Adrenal gland (tissue), 12 donors: ENCODE data around the gene YWHAE. TPM values are rescaled to one million over a fixed set of nuclear protein-coding genes. Genes with fewer than 3 reads are reported as not detected.
A peak's percentile ranks its signal among the peaks of the same experiment; 100 is the strongest.

ENCODE experiments used
- DNase-seq, 7 donors: peaks; one replicate each; pipeline ENCODE4 v3.0.0-alpha.2; 2019 to 2020
- H3K27ac ChIP-seq, 5 donors: fragments of 200-600 bp; sonication (generic) in 4 of 5; 1 replicate in 3 of 5; 2 replicates in 2 of 5; pipeline versions ENCODE4 v1.5.1 to v1.8.0; 2016 to 2020; ENCODE audit warnings: mild to moderate bottlenecking in 1 of 5
- H3K27me3 ChIP-seq: fragments of 200-600 bp; 2 replicates; pipeline ENCODE4 v1.8.0; 2021
- H3K36me3 ChIP-seq, 2 donors: fragments of 200-600 bp; replicated peaks in 1 of 2; 1 replicate in 1 of 2; 2 replicates in 1 of 2; pipeline versions ENCODE4 v1.5.1 to v1.8.0; 2018 to 2022
- H3K4me1 ChIP-seq, 2 donors: fragments of 200-600 bp; replicated peaks in 1 of 2; 1 replicate in 1 of 2; 2 replicates in 1 of 2; pipeline versions ENCODE4 v1.5.1 to v1.8.0; 2018 to 2021
- H3K4me3 ChIP-seq, 4 donors: fragments of 200-600 bp; sonication (generic) in 3 of 4; one replicate each; pipeline ENCODE4 v1.5.1; 2016 to 2018
- H3K9me3 ChIP-seq, 3 donors: fragments of 200-600 bp; sonication (generic) in 1 of 3; replicated peaks in 1 of 3; 1 replicate in 2 of 3; 2 replicates in 1 of 3; pipeline versions ENCODE4 v1.5.1 to v1.8.0; 2016 to 2021
- CTCF ChIP-seq, 6 experiments: fragments of 450-650 bp in 4 of 6; fragments of 200-600 bp in 2 of 6; sonication (generic) in 1 of 6; IDR thresholded peaks; 1 replicate in 5 of 6; 2 replicates in 1 of 6; pipeline versions ENCODE4 v1.5.1 to v1.8.0; 2016 to 2021; ENCODE audit warnings: antibody characterized with exemption in 6 of 6, mild to moderate bottlenecking in 2 of 6, moderate library complexity in 1 of 6
- POLR2A ChIP-seq, 2 donors: fragments of 450-650 bp; IDR thresholded peaks; one replicate each; pipeline ENCODE4 v1.6.1; 2017; ENCODE audit warnings: antibody characterized with exemption in 2 of 2, mild to moderate bottlenecking in 2 of 2, moderate library complexity in 1 of 2
- WGBS, 4 donors: extraction: QIAGEN DNeasy Blood & Tissue Kit in 2 of 4; methylation state at CpG; one replicate each; pipeline versions ENCODE4 v1.1.5 to v1.1.7; 2013 to 2017; 5-methylcytosine and 5-hydroxymethylcytosine counted together
- intact Hi-C, 2 donors: fragments of 100-400 bp; cut with DNase I; formaldehyde crosslinking; loops; one replicate each; pipeline versions ENCODE4 v1.14.1 to v1.15.0; 2022 to 2023
- polyA plus RNA-seq, 3 donors: library from polyadenylated mRNA; stranded (reverse); fragments of 200-250 nt in 2 of 3; fragments of 350-450 nt in 1 of 3; fragmentation: Illumina TruSeq in 1 of 3; extraction: RNeasy Lipid Tissue Mini Kit (QIAGEN cat#74804) in 1 of 3; gene quantifications; one replicate each; pipeline ENCODE4 v1.2.3, GENCODE V29; 2013 to 2014
- total RNA-seq, 9 donors: library from RNA; depleted of rRNA in 4 of 9; stranded (reverse); fragments of >200 nt in 4 of 9; fragments of 120-200 nt in 1 of 9; fragmentation: NEBNext Ultra II Directional in 1 of 9; extraction: Animal tissue kit (Norgen Biotek cat#: 25700) in 1 of 9; gene quantifications; one replicate each; pipeline versions ENCODE4 v1.1.0 to v1.2.4, GENCODE V29; 2013 to 2023
- donor health status: healthy with polysubstance abuse.
- donor health status: Bipolar disorder and iron deficiency.
- donor health status: DM: yes; HTN: yes; CAD: no.
- donor health status: DM: no; HTN: no; CAD: no.
- donor health status: DM: no; HTN: no; CAD: no.
- donor health status: DM: yes; HTN: yes; CAD: no.

YWHAE gene
- total and polyA plus RNA-seq, 12 donors: 310 to 884 (median 529) TPM

- intact Hi-C loops: no loop called here
- DNase-seq: no peak
- no peaks in the 10 kb centered on the region for H3K9me3 ChIP-seq
- H3K4me3 ChIP-seq: no peak overlapping the region
- H3K4me1 ChIP-seq: peaks cover 7 to 27% of the 10 kb centered on the region in 2 donors
- H3K36me3 ChIP-seq: peaks cover 0 to 29% of the 10 kb centered on the region in 2 donors
- 90 to 94% (median 92%) methylated on average over 5 of the region's 5 CpGs for WGBS, 4 donors
- H3K27ac ChIP-seq: no peak overlapping the region
- H3K27me3 ChIP-seq: no peaks in the 10 kb centered on the region
- TF ChIP-seq POLR2A (IDR thresholded peaks at IDR 0.05) (no peak), CTCF (IDR thresholded peaks at IDR 0.05) (no peak)
Measured at GRCh38 chr17:1343554-1343953, 56.5 kb downstream of the YWHAE start.

GRCh38 chr17:1340371-1340770 lies 59.7 kb downstream of the YWHAE start:
- H3K36me3 ChIP-seq: peaks cover 0 to 23% of the 10 kb centered on the region in 2 donors
- 93 to 94% (median 94%) methylated on average over 11 of the region's 11 CpGs for WGBS, 4 donors
- TF ChIP-seq CTCF (IDR thresholded peaks at IDR 0.05) (no peak), POLR2A (IDR thresholded peaks at IDR 0.05) (no peak)
- H3K27ac ChIP-seq: no peak overlapping the region
- no peaks in the 10 kb centered on the region for H3K9me3 ChIP-seq
- no peak overlapping the region for H3K4me3 ChIP-seq
- intact Hi-C loops: no loop called here
- DNase-seq: peak in 1 of 7 donors; percentile 14
- H3K27me3 ChIP-seq: no peaks in the 10 kb centered on the region
- no peaks in the 10 kb centered on the region for H3K4me1 ChIP-seq

- TF ChIP-seq POLR2A (IDR thresholded peaks at IDR 0.05): no peak
- TF ChIP-seq CTCF (IDR thresholded peaks at IDR 0.05): no peak
- intact Hi-C loops: loop anchor here (5.0 kb wide), 1 partner anchor 54 kb away; the partner anchor contains the start of gene TRARG1 (in 2 of the 2)
- no peaks in the 10 kb centered on the region for H3K27me3 ChIP-seq
- H3K36me3 ChIP-seq: no peaks in the 10 kb centered on the region
- H3K4me3 ChIP-seq: no peak overlapping the region
- H3K9me3 ChIP-seq: no peaks in the 10 kb centered on the region
- DNase-seq: no peak
- 51 to 56% (median 54%) methylated on average over 8 of the region's 8 CpGs for WGBS, 4 donors
- H3K27ac ChIP-seq: no peak overlapping the region
- H3K4me1 ChIP-seq: no peaks in the 10 kb centered on the region
Measured at GRCh38 chr17:1331708-1332107, 68.3 kb downstream of the YWHAE start.

- intact Hi-C loops: loop anchor here (5.0 kb wide), 1 partner anchor 53 kb away; the partner anchor contains the start of gene TRARG1 (in 2 of the 2)
- no peak for TF ChIP-seq POLR2A (IDR thresholded peaks at IDR 0.05)
- TF ChIP-seq CTCF (IDR thresholded peaks at IDR 0.05): no peak
Measured at GRCh38 chr17:1329745-1330343, 70.2 kb downstream of the YWHAE start.

More at GRCh38 chr17:1329745-1330343, 70.2 kb downstream of the YWHAE start:
- H3K27me3 ChIP-seq: no peaks in the 10 kb centered on the region
- no peaks in the 10 kb centered on the region for H3K36me3 ChIP-seq
- no peak overlapping the region for H3K4me3 ChIP-seq
- WGBS, 4 donors: 58 to 77% (median 72%) methylated on average over 7 to 12 of the region's 12 CpGs
- H3K4me1 ChIP-seq: no peaks in the 10 kb centered on the region
- no peaks in the 10 kb centered on the region for H3K9me3 ChIP-seq
- no peak for DNase-seq
- H3K27ac ChIP-seq: no peak overlapping the region
